ENCODE measurements around the gene HCST. TPM values are rescaled to one million over a fixed set of nuclear protein-coding genes. Genes with fewer than 3 reads are reported as not detected.
A peak's percentile ranks its signal among the peaks of the same experiment; 100 is the strongest.

HCST gene
- total RNA-seq, 1 donor from 2014 or later: 2.3 TPM

DNA sequence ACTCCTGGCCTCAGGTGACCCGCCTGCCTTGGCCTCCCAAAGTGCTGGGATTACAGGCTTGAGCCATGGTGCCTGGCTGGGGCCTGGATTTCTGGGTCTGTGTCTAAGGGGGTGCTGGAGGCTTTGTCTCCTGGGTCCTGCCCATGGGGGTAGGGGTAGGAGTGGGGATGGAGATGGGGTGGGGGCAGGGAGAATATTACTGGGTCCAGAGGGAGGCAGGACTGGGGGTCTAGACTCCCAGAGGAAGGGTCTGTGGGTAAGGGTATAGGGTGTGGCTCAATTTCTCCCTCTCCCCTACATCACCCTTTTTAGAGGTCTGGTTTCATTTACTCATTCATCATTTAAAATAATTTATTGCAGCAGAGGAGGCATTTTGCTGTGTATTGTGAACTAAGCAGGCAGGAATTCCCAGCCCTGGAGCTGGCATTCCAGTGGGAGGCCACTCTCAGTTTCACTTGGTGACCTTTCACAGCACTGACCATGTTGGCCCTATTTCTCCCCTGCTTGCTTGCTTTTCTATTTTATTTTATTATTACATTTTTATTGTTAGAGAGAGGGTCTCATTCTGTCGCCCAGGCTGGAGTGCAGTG, 1.2 kb upstream of the HCST start:
- TF ChIP-seq, protein P1, sequence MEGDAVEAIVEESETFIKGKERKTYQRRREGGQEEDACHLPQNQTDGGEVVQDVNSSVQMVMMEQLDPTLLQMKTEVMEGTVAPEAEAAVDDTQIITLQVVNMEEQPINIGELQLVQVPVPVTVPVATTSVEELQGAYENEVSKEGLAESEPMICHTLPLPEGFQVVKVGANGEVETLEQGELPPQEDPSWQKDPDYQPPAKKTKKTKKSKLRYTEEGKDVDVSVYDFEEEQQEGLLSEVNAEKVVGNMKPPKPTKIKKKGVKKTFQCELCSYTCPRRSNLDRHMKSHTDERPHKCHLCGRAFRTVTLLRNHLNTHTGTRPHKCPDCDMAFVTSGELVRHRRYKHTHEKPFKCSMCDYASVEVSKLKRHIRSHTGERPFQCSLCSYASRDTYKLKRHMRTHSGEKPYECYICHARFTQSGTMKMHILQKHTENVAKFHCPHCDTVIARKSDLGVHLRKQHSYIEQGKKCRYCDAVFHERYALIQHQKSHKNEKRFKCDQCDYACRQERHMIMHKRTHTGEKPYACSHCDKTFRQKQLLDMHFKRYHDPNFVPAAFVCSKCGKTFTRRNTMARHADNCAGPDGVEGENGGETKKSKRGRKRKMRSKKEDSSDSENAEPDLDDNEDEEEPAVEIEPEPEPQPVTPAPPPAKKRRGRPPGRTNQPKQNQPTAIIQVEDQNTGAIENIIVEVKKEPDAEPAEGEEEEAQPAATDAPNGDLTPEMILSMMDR (IDR thresholded peaks at IDR 0.05; ENCODE audit: borderline replicate concordance): no peak
- peak overlapping the region; percentile 86 for H3K4me3 ChIP-seq
- peak overlapping the region; percentile 77 for H3K27ac ChIP-seq (replicated peaks)
- H3K27me3 ChIP-seq (ENCODE audit: low read depth): no peaks in the 10 kb centered on the region
- peaks cover 6% of the 10 kb centered on the region for H3K36me3 ChIP-seq
- DNase-seq: no peak
- H3K4me1 ChIP-seq: peaks cover 33% of the 10 kb centered on the region
- no peaks in the 10 kb centered on the region for H3K9me3 ChIP-seq (replicated peaks)
- intact Hi-C loops (cut with micrococcal nuclease): no loop called here

DNA sequence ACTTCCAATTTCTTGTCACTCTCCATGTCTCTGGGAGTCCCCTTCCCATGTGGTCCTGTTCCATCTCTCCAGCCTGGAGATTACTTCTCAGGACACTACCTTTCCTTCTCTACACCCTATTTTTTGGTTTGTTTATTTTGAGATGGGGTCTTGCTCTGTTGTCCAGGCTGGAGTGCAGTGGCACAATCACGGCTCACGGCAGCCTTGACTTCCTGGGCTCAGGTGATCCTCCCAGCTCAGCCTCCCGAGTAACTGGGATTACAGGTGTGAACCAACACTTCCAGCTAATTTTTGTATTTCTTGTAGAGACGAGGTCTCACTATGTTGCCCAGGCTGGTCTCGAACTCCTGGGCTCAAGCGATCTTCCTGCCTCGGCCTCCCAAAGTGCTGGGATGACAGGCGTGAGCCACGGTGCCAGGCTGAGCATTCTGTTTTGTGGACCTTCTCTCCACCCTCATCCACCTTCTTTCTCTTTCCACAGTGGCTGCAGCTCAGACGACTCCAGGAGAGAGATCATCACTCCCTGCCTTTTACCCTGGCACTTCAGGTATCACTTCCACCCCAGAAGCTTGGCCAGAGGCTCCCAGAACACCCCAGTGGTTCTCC, 644 bp downstream of the HCST start:
- no peak for DNase-seq
- Histone ChIP-seq H3K9me3 (replicated peaks) (no peaks in the 10 kb centered on the region), H3K27ac (replicated peaks) (peak overlapping the region; percentile 77), H3K4me3 (peak overlapping the region; percentile 21), H3K27me3 (ENCODE audit: low read depth) (peaks cover 2% of the 10 kb centered on the region), H3K4me1 (peaks cover 28% of the 10 kb centered on the region), H3K36me3 (no peaks in the 10 kb centered on the region)
- intact Hi-C loops (cut with micrococcal nuclease): no loop called here
- TF ChIP-seq, protein P1 (IDR thresholded peaks at IDR 0.05; ENCODE audit: borderline replicate concordance): no peak

DNA sequence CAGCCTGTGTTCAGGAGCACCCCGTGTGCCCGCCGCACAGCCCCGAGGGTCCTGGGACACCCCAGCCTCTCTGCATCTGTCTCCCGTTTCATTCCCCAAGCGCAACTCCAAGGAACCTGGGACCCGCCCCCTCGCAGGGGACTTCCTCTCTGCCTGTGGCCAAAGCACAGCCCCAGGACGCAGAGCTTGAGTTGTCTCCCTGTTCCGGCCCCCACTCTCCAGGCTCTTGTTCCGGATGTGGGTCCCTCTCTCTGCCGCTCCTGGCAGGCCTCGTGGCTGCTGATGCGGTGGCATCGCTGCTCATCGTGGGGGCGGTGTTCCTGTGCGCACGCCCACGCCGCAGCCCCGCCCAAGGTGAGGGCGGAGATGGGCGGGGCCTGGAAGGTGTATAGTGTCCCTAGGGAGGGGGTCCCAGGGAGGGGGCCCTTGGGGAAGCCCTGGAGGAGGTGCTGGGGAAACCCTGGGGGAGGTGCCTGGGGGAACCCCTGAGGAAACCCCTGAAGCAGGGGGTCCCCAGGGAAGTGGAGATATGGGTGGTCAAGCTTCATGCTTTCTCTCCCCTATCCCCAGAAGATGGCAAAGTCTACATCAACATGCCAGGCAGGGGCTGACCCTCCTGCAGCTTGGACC, 1.3 kb downstream of the HCST start:
- Histone ChIP-seq H3K4me1 (peaks cover 21% of the 10 kb centered on the region), H3K36me3 (no peaks in the 10 kb centered on the region)

DNA sequence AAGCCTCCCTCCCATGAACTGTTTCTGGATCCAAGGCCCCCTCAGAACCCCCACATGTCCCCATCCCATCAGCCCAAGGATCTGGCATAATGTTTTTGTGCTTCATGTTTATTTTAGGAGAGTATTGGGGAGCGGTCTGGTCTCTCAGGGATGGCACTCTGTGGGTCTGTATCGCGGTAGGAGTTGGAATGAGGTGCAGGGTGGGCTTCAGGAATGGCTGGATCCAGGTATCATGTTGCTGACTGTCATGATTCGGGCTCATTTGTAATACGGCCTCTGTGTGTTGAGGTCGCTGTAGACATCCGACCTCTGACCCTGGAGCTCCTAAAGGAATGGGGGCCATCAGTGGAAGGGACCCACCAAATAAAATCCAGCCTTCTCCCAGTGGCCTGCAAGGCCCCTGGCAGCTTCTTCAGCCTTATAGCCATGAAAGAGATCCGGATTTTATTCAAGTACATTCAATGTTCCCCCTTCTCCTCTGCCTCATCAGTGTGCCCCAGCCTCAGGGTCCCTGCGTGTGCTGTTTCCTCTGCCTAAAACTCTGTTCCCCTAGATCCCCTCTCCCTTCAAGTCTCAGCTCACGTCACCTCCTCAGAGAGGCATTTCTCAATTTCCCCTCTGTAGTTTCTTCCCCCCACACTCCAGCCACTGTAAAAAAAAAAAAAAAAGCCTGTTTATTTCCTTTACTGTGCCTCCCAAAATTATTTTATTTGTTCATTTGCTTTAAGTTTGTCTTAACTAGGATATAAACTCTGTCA, 2.2 kb downstream of the HCST start:
- Histone ChIP-seq H3K4me3 (no peak overlapping the region), H3K27ac (replicated peaks) (peak overlapping the region; percentile 18), H3K27me3 (ENCODE audit: low read depth) (peaks cover 5% of the 10 kb centered on the region), H3K9me3 (replicated peaks) (no peaks in the 10 kb centered on the region), H3K36me3 (no peaks in the 10 kb centered on the region), H3K4me1 (peaks cover 14% of the 10 kb centered on the region)
- DNase-seq: no peak
- TF ChIP-seq, protein P1 (IDR thresholded peaks at IDR 0.05; ENCODE audit: borderline replicate concordance): no peak
- intact Hi-C loops (cut with micrococcal nuclease): no loop called here

More for the DNA sequence above, 1.3 kb downstream of the HCST start:
- intact Hi-C loops (cut with micrococcal nuclease): no loop called here
- peak; percentile 72 for DNase-seq
- H3K4me3 ChIP-seq: peak overlapping the region; percentile 19
- H3K9me3 ChIP-seq (replicated peaks): no peaks in the 10 kb centered on the region
- peaks cover 3% of the 10 kb centered on the region for H3K27me3 ChIP-seq (ENCODE audit: low read depth)
- TF ChIP-seq, protein P1 (IDR thresholded peaks at IDR 0.05; ENCODE audit: borderline replicate concordance): no peak
- H3K27ac ChIP-seq (replicated peaks): peak overlapping the region; percentile 77

DNA sequence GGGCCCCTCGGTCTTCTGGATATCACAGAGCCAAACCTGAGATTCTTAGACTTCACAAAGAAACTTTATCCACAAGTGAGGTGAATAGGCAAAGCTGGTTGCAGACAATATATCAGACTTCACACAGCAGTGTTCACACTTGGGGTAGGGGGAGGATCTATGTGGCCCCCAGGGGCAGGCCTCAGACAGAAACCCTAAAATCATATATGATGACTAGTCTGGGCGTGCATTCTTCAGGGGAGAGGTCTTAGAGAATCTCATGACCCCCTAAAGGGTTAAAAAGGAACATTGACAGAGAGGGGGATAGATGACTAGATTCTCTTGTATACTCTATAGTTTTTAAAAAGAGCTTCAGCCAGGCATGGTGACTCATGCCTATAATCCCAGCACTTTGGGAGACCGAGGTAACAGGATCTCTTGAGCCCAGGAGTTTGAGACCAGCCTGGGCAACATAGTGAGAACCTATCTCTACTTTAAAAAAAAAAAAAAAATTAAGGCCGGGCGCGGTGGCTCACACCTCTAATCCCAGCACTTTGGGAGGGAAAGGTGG, 2.9 kb downstream of the HCST start:
- peaks cover 6% of the 10 kb centered on the region for H3K4me1 ChIP-seq
- peaks cover 12% of the 10 kb centered on the region for H3K27me3 ChIP-seq (ENCODE audit: low read depth)
- intact Hi-C loops (cut with micrococcal nuclease): no loop called here
- peak overlapping the region; percentile 18 for H3K27ac ChIP-seq (replicated peaks)
- TF ChIP-seq, protein P1 (IDR thresholded peaks at IDR 0.05; ENCODE audit: borderline replicate concordance): no peak
- no peak for DNase-seq
- H3K36me3 ChIP-seq: no peaks in the 10 kb centered on the region
- H3K9me3 ChIP-seq (replicated peaks): no peaks in the 10 kb centered on the region
- no peak overlapping the region for H3K4me3 ChIP-seq
